ENCODE data around the gene FOSL1. TPM values are rescaled to one million over a fixed set of nuclear protein-coding genes. Genes with fewer than 3 reads are reported as not detected.

FOSL1 gene
- total RNA-seq, 4 donors from 2014 or later = 0.36 to 9.3 (median 5.2) TPM

- DNase-seq (no peak), ATAC-seq (no peak)
- Histone ChIP-seq H3K9me3 (no peaks in the 10 kb centered on the region), H3K4me1 (no peaks in the 10 kb centered on the region), H3K27me3 (no peaks in the 10 kb centered on the region), H3K4me3 (no peak overlapping the region), H3K36me3 (no peaks in the 10 kb centered on the region), H3K27ac (no peak overlapping the region)
- intact Hi-C loops (cut with DNase I; ENCODE audit: low total_unique reads) (no loop called here), in situ Hi-C loops (cut with MboI; ENCODE audit: low sequenced_read_pairs in 4 of 4) (no loop called here)
- no peak for TF ChIP-seq CTCF (IDR thresholded peaks at IDR 0.05 in 4 of 5, conservative IDR thresholded peaks at IDR 0.05 in 1 of 5)
- no peak for TF ChIP-seq POLR2A (IDR thresholded peaks at IDR 0.05)
These were observed 58.0 kb downstream of the FOSL1 start for GRCh38 chr11:65842144-65842543.

Other genes starting within 250 kb of the FOSL1 start
- 10 to 100 TPM; 39.7 to 68.3 (median 56.3) TPM for gene RELA, start 237.5 kb downstream of the FOSL1 start, total RNA-seq
- gene KAT5, start 188.1 kb downstream of the FOSL1 start, total RNA-seq = 10 to 100 TPM; 40.0 to 69.4 (median 50.0) TPM
- 100 to 1,000 TPM in 1 of 4 donors, 10 to 100 TPM in 3; 36.5 to 101 (median 62.4) TPM for gene RNASEH2C, start 179.6 kb downstream of the FOSL1 start, total RNA-seq
- gene AP5B1, start 119.4 kb downstream of the FOSL1 start, total RNA-seq = 10 to 100 TPM; 20.3 to 42.5 (median 29.7) TPM
- under 1 TPM in 1 of 4 donors, not detected in 3; 0.15 TPM for gene OVOL1, start 113.3 kb downstream of the FOSL1 start, total RNA-seq
- under 1 TPM in 1 of 4 donors, not detected in 3; 0.11 TPM for gene SNX32, start 66.4 kb downstream of the FOSL1 start, total RNA-seq
- gene CFL1, start 42.2 kb downstream of the FOSL1 start, total RNA-seq = 100 to 1,000 TPM; 153 to 371 (median 251) TPM
- gene MUS81, start 40.0 kb downstream of the FOSL1 start, total RNA-seq = 10 to 100 TPM; 26.4 to 44.9 (median 34.8) TPM
- gene EFEMP2, start 27.6 kb downstream of the FOSL1 start, total RNA-seq = 10 to 100 TPM; 20.6 to 24.1 (median 22.9) TPM
- under 1 TPM in 3 of 4 donors, not detected in 1; 0.20 to 0.49 (median 0.32) TPM for gene CTSW, start 20.6 kb downstream of the FOSL1 start, total RNA-seq
- 10 to 100 TPM; 39.6 to 79.3 (median 53.0) TPM for gene FIBP, start 11.9 kb downstream of the FOSL1 start, total RNA-seq
- gene CCDC85B, start 9.7 kb downstream of the FOSL1 start, total RNA-seq = 10 to 100 TPM; 25.4 to 81.3 (median 42.4) TPM
- 10 to 100 TPM; 20.8 to 30.7 (median 23.9) TPM for gene C11orf68, start 18.7 kb upstream of the FOSL1 start, total RNA-seq
- 100 to 1,000 TPM in 3 of 4 donors, 10 to 100 TPM in 1; 96.7 to 146 (median 110) TPM for gene DRAP1, start 19.0 kb upstream of the FOSL1 start, total RNA-seq
- not detected for gene TSGA10IP, start 45.1 kb upstream of the FOSL1 start, total RNA-seq
- gene SART1, start 61.3 kb upstream of the FOSL1 start, total RNA-seq = 10 to 100 TPM; 12.0 to 55.2 (median 33.3) TPM
- gene EIF1AD, start 101.8 kb upstream of the FOSL1 start, total RNA-seq = 10 to 100 TPM; 29.3 to 39.8 (median 35.4) TPM
- 100 to 1,000 TPM in 1 of 4 donors, 10 to 100 TPM in 3; 57.4 to 126 (median 72.1) TPM for gene BANF1, start 102.1 kb upstream of the FOSL1 start, total RNA-seq
- 1 to 10 TPM in 2 of 4 donors, under 1 TPM in 1, not detected in 1; 0.71 to 6.0 (median 3.1) TPM for gene CST6, start 111.6 kb upstream of the FOSL1 start, total RNA-seq
- gene CATSPER1, start 126.1 kb upstream of the FOSL1 start, total RNA-seq = not detected
- gene GAL3ST3, start 148.8 kb upstream of the FOSL1 start, total RNA-seq = under 1 TPM in 1 of 4 donors, not detected in 3; 0.12 TPM
- gene SF3B2, start 152.0 kb upstream of the FOSL1 start, total RNA-seq = 100 to 1,000 TPM in 3 of 4 donors, 10 to 100 TPM in 1; 92.9 to 186 (median 124) TPM
- 10 to 100 TPM in 3 of 4 donors, 1 to 10 TPM in 1; 6.6 to 20.4 (median 16.9) TPM for gene PACS1, start 169.9 kb upstream of the FOSL1 start, total RNA-seq